Left lobe of liver (tissue), 2 donors: ENCODE measurements around the gene CYP2W1. TPM values are rescaled to one million over a fixed set of nuclear protein-coding genes. Genes with fewer than 3 reads are reported as not detected.
"Not testable (repeated sequence)": the region's sequence is repeated elsewhere in the genome, so short reads cannot be mapped to it uniquely, and the experiment has no call there.

Experiments
- ATAC-seq: fragments of 200-7000 bp; cut with Tn5 transposase; one replicate; pipeline ENCODE4 v1.9.1; 2020; ENCODE audit warnings: mild to moderate bottlenecking, moderate library complexity
- DNase-seq: peaks from one replicate; pipeline ENCODE4 v3.0.0-alpha.2; 2020; ENCODE audit warnings: low spot score
- total RNA-seq: library from RNA; stranded (reverse); gene quantifications from one replicate; pipeline ENCODE4 v1.2.1, GENCODE V29; 2021
- donor health status: DM: no; HTN: no; CAD: no; lungs with moderate emphysema.
- donor health status: DM: no; HTN: yes; CAD: no.

The CYP2W1 gene
- total RNA-seq, 1 donor from 2014 or later, result 0.08 TPM

DNA sequence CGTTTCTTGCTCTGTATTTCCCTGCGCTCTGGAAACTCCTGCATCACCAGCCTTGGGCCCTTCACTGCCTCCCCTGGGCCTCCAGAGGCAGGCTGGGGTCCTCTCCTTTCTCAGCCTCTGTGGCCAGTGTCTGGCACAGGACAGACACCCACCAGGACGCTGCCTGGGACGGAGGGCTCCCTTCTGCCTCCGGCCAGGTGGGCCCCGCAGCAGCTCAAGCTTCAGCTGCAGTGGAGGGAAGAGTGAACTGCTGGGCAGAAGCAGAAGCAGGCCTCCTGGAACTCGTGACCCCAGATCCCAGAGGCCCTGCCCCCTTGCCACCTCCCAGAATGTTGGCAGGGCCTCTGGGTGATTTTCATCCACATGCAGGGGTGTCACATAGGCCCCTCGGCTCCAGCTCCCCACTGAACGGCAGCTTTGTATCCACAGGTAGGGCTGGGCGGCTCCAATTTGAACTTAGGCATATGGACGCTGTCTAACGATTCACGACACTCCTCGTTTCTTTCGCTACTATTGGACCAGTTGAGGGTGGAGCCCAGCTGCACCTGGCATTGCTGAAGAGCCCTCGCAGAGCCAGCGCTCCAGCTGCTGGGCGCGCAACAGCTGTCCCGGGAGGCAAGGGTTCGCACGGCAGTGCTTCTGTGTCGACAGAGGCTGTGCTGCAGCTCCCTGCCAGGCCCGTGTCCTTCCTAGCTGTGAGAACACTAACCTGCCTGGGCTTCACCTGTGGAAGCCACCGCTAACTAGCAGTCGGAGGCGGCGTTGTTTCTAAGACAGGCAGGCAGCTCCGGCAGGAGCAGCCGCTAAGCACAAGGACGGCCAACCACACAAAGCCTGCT lies 43.0 kb downstream of the CYP2W1 start:
- ATAC-seq, result no peak
- DNase-seq, result no peak

- ATAC-seq, result no peak
- DNase-seq, result no peak
These were observed 43.8 kb downstream of the CYP2W1 start for GRCh38 chr7:1026721-1027161.

- no peak for ATAC-seq
- no peak for DNase-seq
These were observed 44.5 kb downstream of the CYP2W1 start for GRCh38 chr7:1027242-1028043.

DNA sequence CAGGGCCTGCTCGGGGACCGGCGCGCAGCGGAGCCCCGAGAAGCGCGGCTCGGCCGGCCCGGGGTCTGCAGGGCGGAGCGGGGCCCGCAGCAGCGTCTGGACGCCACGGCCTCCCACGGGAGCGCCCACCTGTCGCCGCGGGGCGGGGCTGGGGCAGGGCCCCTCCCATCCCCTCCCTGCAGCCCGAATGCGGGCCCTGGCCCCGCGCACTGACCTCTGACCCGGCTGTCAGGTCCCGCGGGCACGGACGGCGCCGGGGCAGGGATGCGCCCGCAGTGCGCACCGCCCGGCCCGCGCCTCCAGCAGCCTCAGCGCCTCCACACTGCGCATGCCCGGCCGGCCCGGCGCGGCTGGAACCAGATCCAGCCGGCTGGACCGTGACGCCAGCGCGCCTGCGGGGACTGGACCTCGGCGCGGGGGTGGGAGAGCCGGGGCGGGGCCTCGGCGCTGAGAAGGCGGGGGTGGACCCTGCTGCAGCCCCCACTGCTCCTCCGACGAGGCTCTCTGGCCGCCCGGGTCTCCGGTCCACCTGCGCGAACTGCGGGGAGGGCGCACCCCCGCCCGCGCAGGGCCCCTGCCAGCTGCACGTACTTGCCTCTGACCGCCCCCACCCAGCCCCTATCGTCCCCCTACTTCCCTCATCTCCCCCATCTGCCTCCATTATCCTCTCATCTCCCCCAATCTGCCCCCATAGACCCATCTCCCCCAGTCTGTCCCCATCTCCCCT lies 45.2 kb downstream of the CYP2W1 start:
- peak; percentile 92 for DNase-seq
- ATAC-seq, result peak; percentile 87

DNA sequence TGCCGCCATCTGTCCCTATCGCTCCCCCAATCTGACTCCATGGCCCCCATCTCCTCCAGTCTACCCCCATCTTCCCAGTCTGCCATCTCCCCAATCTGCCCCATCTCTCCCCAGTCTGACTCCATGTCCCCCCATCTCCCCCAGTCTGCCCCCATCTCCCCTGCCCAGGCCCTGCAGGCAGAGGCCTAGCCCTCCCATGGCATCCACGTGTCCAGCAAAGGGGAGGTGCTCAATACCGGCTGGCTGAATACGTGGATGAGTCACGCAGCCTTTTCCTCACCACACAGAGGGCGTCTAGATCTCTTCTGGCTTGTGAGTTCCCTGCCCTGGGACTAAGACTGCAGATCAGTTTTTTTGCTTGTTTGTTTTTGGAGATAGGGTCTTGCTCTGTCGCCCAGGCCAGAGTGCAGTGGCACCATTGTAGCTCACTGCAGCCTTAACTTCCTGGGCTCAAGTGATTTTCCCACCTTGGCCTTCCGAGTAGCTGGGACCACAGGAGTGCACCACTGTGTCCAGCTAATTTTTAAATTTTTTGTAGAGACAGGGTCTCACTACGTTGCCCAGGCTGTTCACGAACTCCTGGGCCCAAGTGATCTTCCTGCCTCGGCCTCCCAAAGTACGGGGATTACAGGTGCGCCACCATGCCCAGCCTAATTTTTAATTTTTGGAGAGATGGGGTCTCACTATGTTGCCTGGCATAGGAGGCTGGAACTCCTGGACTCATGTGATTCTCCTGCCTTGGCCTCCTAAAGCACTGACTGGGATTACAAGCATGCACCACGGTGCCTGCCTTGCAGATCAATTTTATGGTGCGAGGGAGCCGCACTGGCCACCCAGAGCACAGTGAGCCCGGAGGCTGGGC lies 46.0 kb downstream of the CYP2W1 start:
- peak; percentile 81 for ATAC-seq
- DNase-seq, result peak; percentile 82

- ATAC-seq (no peak), DNase-seq (no peak)
These were observed 46.9 kb downstream of the CYP2W1 start for GRCh38 chr7:1029637-1030443.

DNA sequence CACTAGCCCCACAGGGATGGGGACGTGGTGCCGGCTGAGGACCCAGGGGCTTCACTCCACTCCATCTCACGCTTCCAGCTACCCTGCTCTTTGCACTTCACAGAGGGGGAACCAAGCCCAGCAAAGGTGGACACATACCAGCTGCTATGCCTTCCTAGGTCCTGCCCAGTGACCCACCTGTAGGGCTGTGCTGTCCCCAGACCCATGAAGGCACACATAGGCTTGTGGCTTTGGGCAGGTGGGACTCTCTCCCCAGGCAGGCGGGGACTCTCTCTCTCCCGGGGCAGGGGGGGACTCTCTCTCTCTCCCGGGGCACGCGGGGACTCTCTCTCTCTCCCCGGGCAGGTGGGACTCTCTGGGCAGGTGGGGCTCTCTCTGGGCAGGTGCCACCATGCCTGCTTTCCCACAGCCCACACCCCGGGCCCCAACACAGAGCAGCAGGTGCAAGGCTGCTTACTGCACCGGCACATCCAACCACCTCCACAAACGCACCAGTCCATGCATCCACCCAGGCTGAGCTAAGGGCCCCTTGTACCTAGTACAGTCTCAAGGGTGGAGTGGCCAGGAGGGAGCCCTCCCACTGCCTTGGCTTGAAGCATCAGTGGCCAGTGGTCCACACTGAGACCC lies 47.6 kb downstream of the CYP2W1 start:
- ATAC-seq (no peak), DNase-seq (no peak)

DNA sequence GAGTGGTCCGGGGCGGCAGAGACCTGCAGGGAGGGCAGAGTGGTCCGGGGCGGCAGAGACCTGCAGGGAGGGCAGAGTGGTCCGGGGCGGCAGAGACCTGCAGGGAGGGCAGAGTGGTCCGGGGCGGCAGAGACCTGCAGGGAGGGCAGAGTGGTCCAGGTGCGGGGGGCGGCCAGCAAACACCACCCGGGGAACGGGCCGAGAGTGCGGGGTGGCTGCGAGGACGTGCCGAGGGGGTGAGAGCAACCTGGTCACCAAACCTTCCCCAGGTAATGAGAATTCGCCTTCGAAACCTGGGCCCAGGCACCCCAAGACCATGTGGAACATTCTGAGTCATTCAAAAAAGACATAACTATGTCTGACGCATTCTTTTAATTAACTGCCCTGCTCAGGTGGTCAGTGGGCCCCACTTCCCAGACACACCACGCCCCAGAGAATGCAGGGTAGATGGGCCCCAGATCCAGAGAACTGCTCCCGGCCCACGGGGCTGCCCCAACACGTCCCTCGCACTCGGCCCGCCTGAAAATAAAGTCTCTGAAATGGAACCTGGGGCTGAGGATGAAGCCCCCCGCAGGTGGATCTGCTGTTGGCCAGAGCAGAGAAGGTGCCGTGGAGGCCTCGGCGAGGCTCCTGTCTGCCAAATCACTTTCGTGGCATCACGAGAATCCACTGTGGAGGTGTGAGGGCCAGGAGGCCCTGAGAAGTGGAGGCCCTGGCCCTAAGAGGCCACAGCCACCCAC lies 48.9 kb downstream of the CYP2W1 start:
- ATAC-seq (no peak), DNase-seq (no peak)

DNA sequence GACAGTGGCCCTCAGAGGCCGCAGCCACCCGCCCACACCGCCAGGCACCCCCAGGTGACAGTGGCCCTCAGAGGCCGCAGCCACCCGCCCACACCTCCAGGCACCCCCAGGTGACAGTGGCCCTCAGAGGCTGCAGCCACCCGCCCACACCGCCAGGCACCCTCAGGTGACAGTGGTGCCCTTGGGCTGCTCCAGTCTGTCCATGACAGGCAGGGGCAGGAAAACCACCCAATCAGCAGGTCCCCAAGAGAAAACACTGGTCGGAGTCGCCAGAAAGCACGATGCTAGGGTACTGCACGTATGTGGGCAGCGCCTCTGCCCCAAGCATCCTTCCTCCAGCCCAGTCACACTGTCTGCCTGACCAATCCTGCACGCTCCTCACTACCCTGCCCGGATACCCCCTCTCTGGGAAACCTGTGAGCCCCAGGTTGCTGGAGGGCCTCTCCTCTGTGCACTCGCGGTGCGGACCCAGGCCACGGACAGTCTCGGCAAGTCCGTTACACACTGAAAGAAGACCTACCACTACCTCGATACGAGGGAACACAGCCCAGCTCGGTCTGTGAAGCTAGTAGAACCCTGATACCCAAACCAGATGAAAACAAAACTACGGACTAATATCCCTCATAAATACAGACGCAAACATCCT lies 49.7 kb downstream of the CYP2W1 start:
- DNase-seq (no peak), ATAC-seq (no peak)

DNA sequence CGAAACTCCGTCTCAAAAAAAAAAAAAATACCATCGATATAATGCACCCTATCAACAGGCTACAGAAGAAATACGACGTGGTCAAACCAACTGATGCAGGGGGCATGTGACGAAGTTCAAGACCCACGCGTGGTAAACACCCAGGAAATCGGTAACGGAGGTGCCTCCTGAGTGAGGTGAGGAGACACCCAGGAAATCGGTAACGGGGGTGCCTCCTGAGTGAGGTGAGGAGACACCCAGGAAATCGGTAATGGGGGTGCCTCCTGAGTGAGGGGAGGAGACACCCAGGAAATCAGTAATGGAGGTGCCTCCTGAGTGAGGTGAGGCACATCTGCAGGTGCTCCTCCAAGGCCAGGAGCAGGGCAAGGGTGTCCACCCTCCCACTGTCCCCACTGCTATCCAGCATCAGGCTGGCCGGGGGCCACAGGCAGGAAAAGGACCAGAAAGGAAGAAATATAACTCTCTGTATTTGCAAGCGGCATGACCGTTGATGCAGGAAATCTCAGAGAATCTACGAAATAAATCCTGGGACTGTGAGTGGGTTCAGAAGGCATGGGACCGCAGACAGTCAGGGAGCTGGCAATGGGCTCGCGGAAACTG lies 50.7 kb downstream of the CYP2W1 start:
- ATAC-seq (no peak), DNase-seq (no peak)

DNA sequence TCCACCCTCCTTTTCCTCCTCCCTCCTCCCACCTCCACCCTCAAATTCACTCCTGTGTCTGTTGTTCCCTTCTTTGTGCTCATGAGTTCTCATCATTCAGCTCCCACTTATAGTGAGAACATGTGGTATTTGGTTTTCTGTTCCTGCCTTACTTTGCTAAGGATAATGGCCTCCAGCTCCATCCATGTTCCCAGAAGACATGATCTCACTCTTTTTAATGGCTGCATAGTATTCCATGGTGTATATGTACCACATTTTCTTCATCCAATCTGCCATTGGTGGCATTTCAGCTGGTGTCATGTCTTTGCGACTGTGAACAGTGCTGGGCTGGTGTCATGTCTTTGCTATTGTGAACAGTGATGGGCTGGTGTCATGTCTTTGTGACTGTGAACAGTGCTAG lies 51.8 kb downstream of the CYP2W1 start:
- DNase-seq, ATAC-seq: not testable (repeated sequence)

DNA sequence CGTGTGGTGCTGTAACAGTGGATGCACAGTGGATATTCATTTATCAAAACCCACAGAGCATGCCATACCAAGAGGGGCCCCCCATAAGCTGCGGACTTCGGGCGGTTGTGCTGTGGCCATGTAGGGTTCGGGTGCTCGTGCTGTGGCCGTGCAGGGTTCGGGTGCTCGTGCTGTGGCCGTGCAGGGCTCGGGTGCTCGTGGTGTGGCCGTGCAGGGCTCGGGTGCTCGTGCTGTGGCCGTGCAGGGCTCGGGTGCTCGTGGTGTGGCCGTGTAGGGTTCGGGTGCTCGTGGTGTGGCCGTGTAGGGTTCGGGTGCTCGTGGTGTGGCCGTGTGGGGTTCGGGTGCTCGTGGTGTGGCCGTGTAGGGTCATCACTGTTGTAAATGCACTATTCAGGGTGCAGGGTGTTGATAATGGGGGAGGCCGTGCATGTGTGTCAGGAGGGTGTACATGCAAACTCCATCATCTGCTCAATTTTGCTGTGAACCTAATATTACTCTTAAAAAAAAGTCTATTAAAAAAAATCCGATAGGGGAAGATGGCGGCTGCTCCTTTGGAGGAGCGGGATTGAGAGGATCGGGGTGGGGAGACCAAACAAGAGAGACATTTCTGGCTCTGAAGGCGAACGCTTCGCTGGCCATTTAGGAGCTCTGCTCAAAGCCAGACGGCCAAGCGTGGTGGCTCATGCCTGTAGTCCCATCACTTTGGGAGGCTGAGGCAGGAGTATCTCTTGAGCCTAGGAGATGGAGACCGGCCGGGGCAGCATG lies 53.4 kb downstream of the CYP2W1 start:
- DNase-seq, ATAC-seq: not testable (repeated sequence)

Other genes starting within 250 kb of the CYP2W1 start
- 41.5 TPM for gene SUN1, start 150.7 kb upstream of the CYP2W1 start, total RNA-seq
- 38.2 TPM for gene GET4, start 106.6 kb upstream of the CYP2W1 start, total RNA-seq
- 2.8 TPM for gene ADAP1, start 28.5 kb upstream of the CYP2W1 start, total RNA-seq
- 5.2 TPM for gene COX19, start 7.6 kb upstream of the CYP2W1 start, total RNA-seq
- gene GPR146, start 61.4 kb downstream of the CYP2W1 start, total RNA-seq, result 28.1 TPM
- gene GPER1, start 104.9 kb downstream of the CYP2W1 start, total RNA-seq, result 29.8 TPM
- 39.8 TPM for gene ZFAND2A, start 177.0 kb downstream of the CYP2W1 start, total RNA-seq
- not detected for gene UNCX, start 249.7 kb downstream of the CYP2W1 start, total RNA-seq